NCI-H2171 (cell line): ENCODE measurements around the gene CDH23.

Experiments used
- DNase-seq: peaks from one replicate; lab custom pipeline; 2025; lab: John Stamatoyannopoulos, UW

CDH23 gene

DNA sequence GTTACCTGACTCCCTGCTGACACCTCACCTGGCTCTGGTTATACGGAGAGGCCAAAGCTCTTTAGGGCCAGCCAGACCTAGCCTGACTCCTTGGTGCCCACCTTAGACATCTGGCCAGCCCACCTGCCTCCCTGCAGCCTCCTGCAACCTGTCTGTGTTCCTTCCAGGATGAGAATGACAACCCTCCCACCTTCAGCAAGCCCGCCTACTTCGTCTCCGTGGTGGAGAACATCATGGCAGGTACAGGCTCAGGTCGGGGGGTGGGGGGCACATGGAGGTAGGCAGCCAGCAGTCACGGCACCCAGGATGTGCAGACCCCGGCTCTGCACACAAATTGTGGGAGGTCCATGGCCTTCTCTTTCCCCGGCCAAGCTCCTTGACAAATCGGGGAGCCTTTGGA, 290.8 kb downstream of the CDH23 start:
- no peak for DNase-seq

DNA sequence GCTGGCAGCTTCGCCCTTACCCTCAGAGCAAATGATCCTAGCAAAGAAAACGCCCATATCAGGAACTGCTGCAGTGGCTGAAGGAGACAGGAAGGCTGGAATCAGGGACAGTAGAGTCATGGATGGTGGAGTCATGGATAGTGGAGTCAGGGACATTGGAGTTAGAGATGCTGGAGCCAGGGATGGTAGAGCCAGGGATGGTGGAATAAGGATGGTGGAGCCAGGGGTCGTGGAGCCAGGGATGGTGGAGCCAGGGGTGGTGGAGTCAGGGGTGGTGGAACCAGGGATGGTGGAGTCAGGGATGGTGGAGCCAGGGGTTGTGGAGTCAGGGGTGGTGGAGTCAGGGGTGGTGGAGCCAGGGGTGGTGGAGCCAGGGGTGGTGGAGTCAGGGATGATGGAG, 291.5 kb downstream of the CDH23 start:
- no peak for DNase-seq

DNA sequence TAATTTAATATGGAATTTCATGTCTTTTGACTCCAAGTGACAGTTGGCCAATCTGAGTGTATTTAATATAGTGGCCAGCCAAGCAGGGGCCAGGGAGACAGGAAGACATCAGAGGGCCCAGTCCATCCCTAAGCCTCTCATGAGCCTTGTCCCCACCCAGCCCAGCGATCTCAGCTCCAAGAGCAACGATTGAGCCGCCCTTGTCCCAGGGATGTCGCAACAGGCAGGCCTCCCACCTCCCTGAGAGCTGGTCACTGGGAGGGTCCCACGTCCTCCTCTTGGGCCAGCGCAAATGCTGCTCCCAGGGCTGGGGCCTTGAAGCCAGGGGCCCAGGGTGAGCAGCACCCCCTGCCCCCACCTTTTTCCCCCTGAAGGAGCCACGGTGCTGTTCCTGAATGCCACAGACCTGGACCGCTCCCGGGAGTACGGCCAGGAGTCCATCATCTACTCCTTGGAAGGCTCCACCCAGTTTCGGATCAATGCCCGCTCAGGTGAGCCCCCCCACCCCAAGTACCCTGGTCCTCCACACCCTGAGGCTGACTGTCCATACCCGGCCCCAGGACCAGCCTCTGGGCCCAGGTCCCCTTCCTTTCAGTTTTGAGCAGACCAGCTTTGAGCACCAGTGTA, 293.5 kb downstream of the CDH23 start:
- no peak for DNase-seq

DNA sequence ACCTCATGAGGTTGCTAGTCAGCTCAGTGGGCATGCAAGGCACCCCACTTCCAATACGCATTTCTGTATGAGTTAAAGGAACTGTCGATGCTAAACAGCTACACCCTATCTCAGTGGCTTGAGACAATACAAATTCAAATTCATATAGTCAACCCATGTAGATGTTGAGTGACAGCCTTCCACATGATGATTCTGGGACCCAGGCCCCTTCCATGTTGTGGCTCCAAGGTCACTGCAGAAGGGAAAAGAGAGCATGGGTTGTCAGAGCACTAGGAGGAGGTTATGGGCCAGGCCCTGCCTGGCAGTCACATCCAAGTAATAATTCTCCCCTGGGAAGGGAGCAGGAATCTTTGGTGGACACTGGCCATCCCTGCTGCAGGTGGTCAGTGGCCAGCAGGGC, 294.7 kb downstream of the CDH23 start:
- DNase-seq, result no peak

DNA sequence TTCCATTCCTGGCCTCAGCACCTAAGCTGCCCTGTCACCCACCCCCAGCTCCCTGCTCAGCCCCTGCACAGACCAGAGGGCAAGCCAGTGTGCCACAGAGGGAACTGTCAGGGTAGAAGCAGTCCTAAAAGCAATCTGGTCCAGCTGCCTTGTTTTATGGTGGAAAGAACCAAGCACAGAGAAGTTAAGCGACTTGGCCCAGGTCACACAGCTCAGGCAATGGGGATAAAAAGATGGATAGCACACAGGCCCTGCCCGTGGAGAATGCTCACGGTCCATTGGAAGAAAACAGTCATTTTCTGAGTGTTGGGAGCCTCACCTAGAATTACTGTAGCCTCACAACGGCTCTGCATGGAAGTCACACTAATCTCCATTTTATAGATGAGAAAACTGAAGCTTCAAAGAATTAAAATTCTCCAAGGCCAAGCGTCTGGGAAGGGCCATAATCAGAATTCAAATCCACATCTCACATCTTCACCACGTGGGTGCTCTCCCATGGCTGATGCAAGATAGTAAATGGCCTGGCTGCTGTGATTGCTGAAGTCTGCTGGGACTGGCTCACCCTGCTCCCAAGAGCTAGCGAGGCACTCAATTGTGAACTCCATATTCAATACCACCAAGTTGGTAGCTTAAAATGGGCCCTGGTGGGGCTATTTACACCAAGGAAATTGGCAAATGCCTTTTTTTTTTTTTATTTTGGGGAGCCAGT, 296.0 kb downstream of the CDH23 start:
- DNase-seq, result no peak

DNA sequence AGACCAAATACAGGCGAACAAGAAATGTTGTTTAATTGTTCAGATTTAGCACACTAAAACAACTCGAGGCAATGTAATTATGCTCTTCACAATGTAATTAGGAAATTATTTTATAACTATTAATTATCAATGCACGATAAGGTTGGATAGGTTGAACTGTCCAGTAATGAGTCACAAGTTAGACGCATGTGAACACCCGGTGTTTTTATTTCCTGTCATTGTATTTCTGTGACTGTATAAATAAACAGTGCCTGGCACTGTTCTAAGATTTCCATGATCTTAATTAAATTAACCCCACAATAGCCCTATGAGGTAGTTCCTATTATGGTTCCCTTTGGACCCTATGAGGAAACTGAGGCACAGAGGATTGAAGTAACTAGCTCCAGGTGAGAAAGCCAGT, 296.7 kb downstream of the CDH23 start:
- no peak for DNase-seq

DNA sequence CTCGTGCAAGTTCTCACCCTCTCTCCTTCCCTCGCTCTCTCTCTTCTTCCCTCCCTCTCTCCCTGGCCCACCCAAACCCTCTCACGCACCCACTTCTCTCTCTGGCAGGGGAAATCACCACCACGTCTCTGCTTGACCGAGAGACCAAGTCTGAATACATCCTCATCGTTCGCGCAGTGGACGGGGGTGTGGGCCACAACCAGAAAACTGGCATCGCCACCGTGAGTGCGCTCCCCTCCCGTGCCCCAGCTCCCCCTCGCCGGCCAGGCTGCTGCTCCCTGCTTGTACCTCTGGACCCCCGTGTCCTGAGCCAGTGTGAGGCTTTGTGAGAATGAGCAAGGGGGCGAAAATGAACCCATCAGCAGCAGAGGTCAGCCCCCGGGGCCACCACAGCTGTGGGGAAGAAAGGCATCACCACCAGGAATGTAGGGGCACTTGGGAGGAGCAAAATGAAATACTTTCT, 297.4 kb downstream of the CDH23 start:
- no peak for DNase-seq

DNA sequence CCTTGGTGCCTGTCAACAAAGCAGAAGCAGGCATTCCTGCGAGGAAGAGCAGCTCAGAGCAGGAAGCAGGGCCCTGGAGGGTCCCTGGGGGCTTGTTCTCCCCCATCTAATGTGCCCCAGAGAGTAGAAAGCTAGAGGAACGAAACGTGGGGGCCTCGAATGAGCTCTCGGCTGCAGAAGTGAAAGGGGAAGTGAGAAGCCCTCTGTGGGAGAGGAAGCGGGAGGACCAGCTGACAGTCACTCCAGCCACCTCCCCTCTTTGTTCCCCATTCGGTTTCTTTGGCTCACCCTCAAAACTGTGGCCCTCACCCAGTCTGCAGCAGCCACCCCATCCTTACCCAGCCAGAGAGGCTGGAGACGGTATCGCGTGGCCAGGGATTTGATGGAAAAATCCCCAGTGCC, 297.8 kb downstream of the CDH23 start:
- DNase-seq, result no peak

DNA sequence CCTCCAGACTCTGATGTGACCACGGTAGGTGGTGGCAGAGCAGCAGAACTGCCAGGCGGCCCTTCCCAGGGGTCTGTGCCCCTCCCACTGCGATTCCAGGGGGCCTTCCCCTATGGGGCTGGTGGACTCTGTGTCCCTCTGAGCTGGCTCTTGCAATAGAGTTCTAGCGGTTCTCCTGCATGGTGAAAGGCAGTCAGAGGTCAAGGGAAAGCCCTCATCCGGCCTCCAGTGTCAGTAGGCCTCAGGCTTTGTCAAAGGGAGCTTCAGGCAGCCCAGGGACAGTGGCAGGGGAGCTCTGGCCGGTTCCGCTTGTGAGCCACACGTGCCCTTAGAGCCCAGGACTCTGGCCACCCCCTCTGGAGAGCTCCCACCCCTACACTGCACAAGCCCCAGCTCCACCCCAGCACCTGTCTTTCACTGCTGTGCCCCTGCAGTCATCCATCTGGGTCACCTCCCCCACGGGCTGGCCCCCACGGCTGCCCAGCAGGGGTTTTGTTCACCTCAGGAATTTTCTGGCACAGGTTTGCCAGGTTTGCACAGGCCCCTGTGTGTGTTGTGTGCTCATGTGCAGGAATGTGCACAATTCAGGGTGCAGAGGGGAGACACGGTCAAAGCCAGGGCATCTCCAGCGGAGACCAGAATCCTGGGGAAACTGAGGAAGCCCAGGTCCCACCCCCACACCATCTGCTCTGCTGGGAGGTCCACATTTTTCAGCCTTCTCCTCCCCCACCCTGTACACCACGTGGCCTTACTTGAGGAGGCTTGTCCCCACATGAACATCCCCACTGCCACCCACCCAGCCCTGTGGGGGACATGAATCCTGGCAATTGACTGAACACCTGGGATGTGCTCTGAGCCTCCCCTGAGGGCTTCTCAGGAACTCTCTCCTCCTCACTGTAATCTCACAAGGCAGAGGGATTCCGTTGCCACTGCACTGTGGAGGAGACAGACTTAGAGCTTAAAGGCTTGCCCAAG, 299.1 kb downstream of the CDH23 start:
- no peak for DNase-seq

DNA sequence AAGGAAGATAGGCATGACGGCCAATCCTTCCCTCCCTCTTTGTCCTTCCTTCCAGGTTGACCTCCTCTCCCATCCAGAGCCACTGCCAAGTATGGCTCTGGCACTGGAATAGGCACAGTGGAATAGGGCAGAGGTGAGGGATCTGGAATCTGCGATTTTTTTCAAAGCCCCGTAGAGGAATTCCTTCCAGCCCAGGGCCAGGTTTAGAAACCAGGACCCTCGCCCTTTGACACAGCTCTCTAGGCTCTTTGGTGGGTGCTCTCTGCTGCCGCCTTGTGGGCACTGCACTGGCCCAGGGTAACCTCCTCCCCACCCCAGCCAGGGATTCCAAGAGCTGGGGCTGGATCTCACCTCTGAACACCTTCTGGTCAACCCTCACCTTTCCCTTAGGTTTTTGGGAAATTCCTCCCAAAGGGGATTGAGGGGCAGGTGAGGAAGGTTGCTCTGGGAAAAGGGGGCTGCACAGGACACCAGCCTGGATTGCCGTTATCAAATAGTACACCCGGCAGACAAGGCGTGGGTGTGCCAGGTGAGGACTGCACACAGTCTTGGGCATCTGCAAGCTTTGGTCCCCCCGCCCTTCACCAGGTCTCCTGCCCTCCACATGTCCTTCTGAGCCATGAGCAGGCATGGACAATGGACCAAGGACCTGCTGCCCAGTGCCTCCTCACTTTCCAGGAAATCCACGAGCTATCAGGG, 300.1 kb downstream of the CDH23 start:
- DNase-seq, result no peak

DNA sequence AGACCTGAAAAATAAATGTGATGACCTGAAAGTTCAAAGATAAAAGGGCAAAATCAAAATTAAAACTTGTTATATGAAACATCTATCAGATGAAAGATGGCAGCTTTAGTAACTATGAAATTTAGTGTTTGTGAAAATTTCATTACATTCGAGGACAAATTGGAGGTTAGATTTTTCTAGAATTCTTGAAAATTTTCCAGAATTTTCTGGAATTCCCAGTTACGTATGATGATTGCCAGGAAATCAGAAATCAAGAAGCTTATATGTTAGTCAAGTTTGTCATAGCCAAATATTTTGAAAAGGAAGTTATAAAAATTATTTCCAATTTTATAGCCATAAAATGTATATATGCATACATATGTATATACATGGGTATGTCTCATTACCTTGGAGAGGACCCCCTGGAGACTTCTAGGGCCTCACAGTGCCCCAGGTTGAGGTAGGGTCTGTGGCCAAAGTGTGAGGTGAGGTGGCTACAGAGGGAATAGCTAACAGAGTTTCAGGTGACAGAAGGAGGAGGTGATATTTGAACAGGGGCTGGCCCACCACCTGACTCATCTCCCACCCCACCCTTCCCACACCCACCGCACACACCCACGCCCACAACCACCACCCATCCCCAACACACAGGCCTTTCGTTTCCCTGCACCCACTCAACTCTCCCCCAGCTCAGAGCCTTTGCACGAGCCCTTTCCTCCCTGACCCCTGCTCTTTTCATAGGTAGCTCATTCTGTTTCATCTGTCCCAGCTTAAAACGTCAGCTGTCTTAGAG, 301.4 kb downstream of the CDH23 start:
- no peak for DNase-seq

DNA sequence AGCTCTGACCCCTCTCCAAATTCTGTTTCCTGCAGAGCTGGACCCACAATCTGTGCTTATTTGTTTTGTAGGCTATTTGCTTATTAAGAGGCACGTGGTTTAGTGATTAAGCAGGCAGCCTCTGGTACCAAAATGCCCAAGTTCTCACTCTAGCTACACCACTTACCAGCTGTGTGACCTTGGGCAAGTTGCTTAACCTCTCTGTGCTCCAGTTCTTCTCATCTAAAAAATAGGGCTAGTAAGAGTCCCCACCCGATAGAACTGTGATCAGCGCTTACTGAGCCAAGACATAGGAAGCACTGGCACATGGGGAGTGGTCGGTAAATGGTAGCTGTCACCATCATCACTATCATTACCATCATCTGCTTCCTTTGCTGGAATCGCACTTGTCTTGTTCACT, 302.0 kb downstream of the CDH23 start:
- DNase-seq, result no peak

DNA sequence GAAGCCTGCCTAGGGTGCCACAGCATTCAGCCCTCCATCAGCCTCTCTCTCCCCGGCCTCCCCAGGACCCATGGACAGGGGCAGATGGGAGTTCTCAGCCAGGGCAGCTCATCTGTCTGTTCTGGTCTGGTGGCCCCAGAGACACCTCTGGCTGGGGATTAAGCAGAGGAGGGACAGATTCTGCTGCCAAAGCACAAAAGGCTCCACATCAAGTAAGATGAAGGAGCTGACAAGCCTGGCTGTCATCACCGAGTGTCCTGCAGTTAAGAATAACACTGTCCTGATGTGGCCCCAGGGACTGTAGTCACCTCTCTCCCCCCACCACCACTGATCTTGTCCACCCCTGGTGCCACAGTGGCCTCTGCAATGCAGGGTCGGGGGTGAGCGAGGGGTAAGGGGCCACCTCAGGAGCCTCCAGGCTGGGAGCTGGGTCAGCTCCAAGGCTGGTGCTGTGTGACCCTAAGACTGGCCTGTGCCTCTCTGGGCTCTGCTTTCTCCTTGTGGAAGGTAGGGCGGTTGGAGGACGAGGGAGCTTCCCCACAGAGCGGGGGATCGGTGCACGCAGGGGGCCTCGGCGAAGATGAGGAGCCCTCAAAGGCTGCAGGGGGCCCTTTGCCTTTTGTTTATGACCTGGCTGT, 304.1 kb downstream of the CDH23 start:
- DNase-seq, result no peak

DNA sequence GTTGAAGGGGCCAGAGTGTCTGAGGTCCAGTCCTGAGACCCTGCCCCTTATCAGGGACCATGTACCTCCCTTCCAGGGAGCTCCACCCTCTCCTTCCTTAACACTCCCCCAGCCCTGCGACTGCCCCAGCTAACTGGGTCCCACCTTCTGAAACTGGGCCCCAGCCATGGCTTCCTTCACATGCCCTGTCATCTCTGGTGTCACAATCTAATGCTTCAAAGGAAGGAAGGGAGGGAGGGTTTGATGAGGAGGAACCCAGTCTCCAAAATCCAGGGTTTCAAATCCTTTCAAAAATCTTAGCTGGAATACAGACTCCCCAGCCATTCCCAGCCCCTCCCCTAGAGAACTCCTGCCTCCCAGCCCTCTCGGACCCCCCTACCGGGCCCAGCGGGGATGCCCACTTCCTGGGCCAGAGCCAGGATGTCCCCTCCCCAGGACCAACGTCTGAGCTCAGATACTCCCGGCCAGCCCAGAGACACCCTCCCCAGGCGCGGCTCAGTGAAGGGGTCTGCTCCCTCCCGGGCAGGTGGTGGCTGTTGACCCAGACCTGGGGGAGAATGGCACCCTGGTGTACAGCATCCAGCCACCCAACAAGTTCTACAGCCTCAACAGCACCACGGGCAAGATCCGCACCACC, 304.9 kb downstream of the CDH23 start:
- DNase-seq, result no peak

DNA sequence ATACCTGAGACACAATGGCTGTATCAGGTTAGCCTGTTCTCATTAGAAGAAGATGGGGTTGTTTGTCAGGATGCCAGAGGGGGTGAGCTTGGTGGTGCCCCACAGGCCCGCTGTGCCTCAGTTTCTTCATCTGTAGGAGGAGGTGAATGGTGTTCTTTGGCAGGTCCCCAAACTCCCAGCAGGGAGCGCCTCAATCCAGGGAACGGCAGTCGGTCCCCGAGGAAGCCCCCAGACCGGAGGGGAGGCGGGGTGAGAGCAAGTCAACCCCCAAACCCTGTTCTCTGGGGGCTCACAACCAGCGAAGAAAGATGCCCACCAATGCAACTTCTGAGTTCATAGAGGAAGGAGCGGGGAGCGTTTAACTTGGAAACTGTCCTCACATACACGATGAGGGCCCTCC, 306.9 kb downstream of the CDH23 start:
- no peak for DNase-seq

DNA sequence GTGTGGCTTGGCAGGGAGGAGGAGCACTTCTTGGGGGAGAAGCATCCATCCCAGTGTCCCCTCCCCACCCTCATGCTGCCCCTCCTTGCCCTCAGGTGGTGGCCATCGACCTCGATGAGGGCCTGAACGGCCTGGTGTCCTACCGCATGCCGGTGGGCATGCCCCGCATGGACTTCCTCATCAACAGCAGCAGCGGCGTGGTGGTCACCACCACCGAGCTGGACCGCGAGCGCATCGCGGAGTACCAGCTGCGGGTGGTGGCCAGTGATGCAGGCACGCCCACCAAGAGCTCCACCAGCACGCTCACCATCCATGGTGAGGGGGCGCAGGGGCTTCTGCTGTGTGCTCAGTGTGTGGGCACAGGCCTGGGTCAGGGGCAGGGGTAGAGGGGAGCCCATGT, 308.1 kb downstream of the CDH23 start:
- no peak for DNase-seq

DNA sequence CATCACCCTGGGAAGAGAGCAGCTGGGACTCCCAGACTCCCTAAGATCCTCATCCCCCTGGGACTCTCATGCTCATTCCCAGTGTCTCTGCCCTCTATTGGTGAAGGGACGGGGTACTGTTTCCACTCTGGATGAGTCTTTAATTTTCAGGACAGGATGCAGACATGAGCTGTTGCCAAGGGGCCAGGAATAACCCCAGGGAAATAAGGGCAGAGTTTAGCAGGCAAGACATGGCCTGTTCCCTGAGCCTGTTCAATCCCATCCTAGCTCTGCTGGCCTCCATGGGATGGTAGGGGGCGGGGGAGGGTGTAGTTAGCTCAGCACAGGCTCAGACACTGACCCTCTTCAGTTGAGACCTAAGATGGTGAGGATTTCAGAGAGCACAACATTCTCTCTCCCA, 308.9 kb downstream of the CDH23 start:
- DNase-seq, result no peak

DNA sequence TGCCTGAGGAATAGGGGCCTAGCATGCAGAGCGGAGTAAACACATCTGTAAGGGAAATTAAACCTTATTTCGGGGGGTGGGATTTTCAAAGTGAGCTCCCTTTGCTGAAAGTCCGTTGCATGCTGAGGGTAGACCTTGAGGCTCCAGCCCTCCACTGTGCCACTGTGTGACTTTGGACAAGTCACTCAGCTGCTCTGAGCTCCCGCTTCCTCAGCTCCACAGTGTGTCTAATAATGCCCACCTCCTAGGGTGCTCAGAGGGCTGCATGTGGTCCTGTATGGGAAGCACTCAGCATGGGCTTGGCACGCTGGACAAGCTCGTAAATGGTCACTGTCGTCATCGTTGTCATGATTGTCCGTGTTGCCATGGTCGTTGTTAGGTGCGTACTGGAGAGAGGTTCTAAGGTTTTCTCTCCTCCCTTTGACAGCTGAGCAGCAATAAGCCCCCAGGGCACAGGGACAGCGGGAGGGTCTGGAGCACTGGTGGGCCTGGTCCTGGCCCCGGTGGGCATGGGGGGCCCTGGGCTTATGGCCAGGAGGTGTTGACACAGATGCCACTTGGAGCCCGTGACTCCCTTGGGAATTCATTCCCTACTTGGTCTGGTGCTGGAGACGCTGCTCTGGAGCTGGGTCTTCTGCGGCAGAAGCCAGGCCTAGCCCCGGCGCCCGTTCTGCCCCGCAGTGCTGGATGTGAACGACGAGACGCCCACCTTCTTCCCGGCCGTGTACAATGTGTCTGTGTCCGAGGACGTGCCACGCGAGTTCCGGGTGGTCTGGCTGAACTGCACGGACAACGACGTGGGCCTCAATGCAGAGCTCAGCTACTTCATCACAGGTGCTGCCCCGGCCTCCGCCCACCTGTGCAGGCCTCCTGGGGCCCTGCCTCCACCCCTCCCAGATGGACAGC, 309.7 kb downstream of the CDH23 start:
- DNase-seq, result no peak

DNA sequence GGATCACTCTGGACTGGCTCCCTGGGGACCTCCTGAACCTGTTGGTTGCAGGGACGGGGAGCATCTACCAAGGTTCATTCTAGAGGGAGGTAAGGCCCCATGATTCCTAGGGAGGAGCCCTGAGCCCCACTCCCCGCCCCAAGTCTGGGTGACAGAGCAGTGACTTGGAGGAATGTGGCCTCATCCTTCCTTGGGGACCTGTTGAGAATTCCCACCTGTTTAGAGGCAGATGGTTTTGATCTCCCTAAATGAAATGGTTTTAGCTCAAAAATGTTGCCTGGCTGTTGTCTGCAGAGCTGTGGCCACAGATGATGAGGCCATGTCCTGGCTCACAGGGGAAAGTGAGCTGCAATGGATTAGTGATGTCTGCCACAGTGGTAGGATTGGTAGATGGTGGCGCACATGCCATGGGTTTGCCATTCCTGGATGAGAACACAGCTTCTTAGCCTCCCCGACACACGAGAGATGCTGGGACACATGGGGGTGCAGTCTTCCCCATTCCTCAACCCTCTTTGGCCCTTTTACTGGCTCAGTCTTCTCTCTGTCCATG, 310.6 kb downstream of the CDH23 start:
- no peak for DNase-seq
